Purkinje cell (primary cell): Measurements from ENCODE around the gene SMDT1. TPM values are rescaled to one million over a fixed set of nuclear protein-coding genes. Genes with fewer than 3 reads are reported as not detected.

Experiments
- polyA plus RNA-seq: library from polyadenylated mRNA; unstranded; fragments of >200 nt; fragmentation: Nextera tagmentation; gene quantifications from 2 replicates; pipeline ENCODE4 v1.2.1, GENCODE V29; 2014

SMDT1 gene, protein sequence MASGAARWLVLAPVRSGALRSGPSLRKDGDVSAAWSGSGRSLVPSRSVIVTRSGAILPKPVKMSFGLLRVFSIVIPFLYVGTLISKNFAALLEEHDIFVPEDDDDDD
- polyA plus RNA-seq, result 146 and 149 TPM in 2 replicates

DNA sequence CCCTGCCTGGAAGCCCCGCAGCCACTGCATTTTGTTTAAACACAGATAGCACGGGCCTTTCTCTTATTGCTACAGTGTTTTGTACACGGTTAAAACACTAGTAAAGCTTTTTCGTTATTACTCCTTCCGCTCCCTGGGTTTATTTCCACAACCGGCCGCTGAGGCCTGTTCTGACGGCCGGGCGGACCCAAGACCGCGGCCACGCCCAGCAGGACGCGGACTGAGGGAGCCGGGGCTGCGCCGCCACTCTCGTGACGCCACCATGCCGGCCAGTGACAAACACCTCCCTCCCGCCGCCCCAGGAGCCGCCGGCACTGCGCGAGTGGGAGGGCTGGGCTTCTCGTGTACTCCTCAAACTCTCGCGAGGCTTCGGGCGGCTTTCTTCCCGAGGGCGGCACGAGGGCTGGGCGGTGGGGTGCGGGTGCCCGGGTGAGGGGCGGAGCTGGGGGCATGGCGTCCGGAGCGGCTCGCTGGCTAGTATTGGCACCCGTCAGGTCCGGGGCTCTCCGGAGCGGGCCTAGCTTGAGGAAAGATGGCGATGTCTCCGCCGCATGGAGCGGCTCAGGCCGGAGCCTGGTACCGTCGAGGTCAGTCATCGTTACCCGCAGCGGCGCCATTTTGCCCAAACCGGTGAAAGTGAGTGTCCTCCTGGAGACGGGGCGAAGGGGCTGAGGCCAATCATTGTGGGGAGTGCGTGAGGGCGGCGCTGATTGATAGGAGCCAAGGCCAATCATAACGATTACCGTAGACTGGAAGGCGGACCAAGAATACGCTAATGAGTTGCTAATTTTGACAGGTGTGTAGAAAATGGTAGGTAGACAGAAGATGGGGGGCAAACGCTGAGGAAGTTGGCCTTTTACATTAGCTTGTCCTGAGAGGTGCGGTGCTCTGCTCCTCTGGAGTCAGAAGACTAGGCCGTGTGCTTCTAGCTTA, at the start of gene SMDT1:
Gene SMDT1 (plus strand): TSS at position 382 of the 933 bp plus-strand sequence. CDS start 69 bp downstream, at position 451.

DNA sequence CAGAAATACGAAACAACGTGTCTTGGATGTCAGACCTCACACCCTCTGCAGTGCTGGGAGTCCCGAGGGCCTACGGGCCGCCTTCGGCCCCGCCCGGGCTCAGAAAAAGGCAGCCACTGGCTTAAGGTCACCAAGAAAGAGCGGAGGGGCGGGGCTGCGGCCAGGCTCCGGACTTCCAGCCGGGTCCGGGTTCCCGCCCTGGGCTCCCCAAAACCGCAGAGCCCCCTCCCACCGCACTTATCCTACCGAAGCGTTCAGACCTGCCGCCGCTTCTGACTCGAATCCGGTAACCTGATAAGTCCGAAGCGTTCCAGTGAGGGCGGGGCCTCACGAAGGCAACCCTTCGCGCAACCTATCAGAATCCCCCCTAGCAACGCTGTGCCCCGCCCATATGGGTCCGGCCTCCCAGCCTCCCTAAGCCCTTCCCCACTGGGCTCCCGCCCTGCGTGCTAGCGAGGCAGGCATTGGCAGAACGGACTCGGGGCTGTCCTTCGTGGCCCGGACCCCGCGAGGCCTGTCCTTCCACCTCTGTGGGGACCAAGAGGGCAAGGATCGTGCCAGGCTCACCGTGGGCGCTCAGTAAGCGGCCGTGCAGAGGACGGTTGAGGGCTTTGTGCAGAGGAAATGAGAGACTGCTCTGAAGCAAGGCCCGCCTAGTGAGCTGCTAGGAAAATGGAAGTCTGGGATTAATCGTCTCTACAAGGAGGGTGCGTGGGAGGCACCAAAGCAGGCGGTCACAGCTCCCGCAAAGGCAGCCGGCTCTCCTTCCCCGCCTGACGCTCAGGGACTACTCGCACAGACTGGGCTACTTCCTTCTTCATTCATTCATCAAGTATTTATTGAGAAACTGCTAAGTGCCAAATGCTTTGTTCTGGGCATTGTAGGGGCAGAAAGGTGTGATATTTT, 8.7 kb upstream of the SMDT1 start, which contains the start of gene NAGA:
Gene NAGA (minus strand): TSS at position 296 of the 906 bp plus-strand sequence. CDS start 515 bp downstream, outside the sequence.

DNA sequence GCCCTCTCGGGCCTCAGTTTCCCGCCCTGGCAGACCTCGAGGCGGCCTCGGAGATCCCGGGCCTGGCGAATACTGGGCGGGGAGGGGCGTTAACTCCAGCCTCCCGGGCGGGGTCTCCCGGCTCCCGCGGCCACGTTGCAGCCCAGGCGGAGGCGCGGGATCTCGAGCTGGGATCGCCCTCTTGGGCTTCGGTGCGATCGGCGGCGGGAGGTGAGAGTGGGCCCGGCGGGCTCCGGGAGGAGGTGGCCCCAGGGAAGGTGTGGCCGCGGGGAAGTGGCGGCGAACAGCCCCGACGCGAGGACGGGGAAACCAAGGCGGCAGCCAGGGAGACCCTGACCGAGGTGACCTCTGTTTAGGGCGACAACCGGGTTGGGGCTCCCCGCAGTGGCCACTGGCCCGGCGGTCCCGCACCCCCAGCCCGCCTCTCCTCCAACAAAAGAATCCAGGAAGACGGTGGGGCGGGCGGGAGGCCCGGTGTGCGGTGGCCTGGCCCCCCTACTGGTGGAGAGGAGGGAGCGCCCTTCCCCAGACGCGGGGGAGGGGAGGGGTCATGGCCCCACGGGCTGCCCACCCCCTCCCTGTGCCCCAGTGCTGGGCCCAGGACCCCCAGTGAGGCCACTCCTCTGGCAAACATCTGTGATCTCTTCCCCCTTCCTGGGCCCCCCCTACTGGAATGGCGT, 5.2 kb upstream of the SMDT1 start, which contains the start of gene PHETA2:
Gene PHETA2 (plus strand): TSS at position 117 of the 680 bp plus-strand sequence. CDS start 3,046 bp downstream, outside the sequence.

DNA sequence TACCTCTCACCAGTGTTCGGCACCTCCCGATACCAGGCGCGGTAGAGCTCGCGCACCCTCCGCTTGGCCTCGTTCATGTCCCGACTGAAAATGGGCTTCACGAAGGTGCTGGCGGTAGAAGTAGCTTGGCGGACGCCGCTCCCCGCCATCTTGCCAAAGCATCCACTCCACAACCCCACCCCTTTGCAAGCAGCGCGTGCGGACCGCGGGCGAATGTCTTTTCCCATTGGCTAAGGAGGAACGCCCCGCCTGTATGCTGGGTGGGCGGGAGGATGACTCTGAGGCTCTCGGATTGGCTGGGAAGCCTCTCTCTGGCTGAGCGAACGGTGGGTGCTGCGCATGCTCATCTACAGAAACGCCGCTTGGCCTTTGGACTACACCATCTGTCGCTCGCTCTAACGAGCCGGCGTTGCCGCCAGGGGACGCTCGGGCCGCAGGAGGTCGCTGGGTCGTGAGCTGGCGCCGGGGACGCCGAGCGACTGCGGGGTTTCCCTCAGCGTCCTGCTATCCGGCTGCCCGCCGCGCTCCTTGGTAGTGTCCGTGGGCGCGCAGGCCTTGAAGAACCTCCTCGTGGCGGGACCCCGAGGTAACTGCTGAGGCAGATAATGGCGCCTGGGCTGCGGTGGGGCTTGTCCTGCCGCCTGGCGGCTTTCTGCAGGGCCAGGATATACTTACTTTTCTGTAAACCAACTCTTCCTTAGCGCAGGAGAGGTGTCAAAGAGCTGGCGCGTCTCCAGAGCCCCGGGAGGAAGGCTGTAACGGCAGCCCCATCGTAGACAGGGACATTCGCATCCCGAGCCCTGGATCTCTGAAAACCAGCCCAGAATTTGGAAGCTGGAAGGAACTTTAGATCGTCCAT, 11.3 kb downstream of the SMDT1 start, which contains the start of gene NDUFA6:
Gene NDUFA6 (minus strand): TSS at position 177 of the 859 bp plus-strand sequence. CDS start 28 bp downstream, at position 149.

DNA sequence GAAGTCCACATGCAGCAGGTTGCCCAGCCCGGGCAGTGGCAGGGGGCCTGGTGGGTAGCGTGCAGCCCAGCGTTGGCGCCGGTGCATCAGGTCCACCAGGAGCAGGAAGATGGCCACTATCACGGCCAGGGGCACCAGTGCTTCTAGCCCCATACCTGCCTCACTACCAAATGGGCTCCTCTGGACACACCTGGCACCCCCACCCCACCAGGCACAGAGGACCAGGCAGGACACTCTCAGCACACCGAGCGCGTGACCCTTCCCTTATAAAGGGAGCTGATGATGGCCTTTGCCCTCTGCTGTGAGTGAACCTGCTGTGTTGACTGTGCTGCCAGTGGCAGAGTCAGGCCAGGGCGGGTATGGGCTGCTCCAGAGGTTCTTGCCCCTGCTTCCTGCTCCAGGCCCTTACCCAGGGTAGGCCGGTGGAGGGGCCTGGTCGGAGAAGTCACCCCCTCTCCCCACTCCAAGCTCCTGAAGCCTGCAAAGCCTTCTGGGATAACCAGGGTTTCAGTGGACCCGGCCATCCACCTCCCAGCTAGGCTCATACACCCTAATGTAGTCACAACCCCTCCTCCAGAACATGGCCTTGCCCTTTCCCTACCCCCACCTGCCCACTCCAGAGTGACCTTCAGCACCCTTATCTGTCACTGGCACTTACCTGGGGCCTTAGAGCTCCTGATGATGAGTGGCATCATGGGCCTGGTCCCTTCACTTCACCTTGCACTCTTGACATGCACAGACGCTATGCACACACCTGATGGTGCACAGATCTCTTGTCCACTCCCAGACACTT, 51.3 kb downstream of the SMDT1 start, which contains the start of gene CYP2D6:
Gene CYP2D6 (minus strand): TSS at position 172 of the 793 bp plus-strand sequence. CDS start 19 bp downstream, at position 153.

Other genes starting within 250 kb of the SMDT1 start
- 3.0 and 4.5 TPM in 2 replicates for gene SREBF2, start 246.6 kb upstream of the SMDT1 start, polyA plus RNA-seq
- gene SHISA8, start 164.6 kb upstream of the SMDT1 start, polyA plus RNA-seq, result not detected in 2 replicates
- not detected in 2 replicates for gene TNFRSF13C, start 152.9 kb upstream of the SMDT1 start, polyA plus RNA-seq
- gene CENPM, start 132.5 kb upstream of the SMDT1 start, polyA plus RNA-seq, result 1.5 and 3.4 TPM in 2 replicates
- gene SEPTIN3, start 110.3 kb upstream of the SMDT1 start, polyA plus RNA-seq, result 31.4 and 45.8 TPM in 2 replicates
- 1.1 TPM in 1 of 2 replicates, not detected in the other for gene WBP2NL, start 80.9 kb upstream of the SMDT1 start, polyA plus RNA-seq
- 1.5 and 2.5 TPM in 2 replicates for gene NAGA, start 8.9 kb upstream of the SMDT1 start, polyA plus RNA-seq
- not detected in 2 replicates for gene PHETA2, start 5.5 kb upstream of the SMDT1 start, polyA plus RNA-seq
- gene NDUFA6, start 11.1 kb downstream of the SMDT1 start, polyA plus RNA-seq, result 552 and 644 TPM in 2 replicates
- gene CYP2D6, start 51.1 kb downstream of the SMDT1 start, polyA plus RNA-seq, result 1.4 and 1.8 TPM in 2 replicates
- gene TCF20, start 191.0 kb downstream of the SMDT1 start, polyA plus RNA-seq, result 3.1 and 4.0 TPM in 2 replicates